Vagina (tissue), 2 donors: Measurements from ENCODE around the gene RAB11FIP4.

ENCODE experiments used
- CTCF ChIP-seq, 3 experiments: fragments of 450-650 bp in 2 of 3; fragments of 200-600 bp in 1 of 3; sonication (generic) in 1 of 3; IDR thresholded peaks; one replicate each; pipeline ENCODE4 v1.5.1; 2017 to 2019; ENCODE audit warnings: antibody characterized with exemption in 3 of 3, mild to moderate bottlenecking in 2 of 3, moderate library complexity in 2 of 3
- POLR2A ChIP-seq, 2 donors: fragments of 450-650 bp; IDR thresholded peaks; one replicate each; pipeline ENCODE4 v1.6.1; 2017; ENCODE audit warnings: antibody characterized with exemption in 2 of 2, mild to moderate bottlenecking in 2 of 2, moderate library complexity in 2 of 2
- POLR2AphosphoS5 ChIP-seq, 2 donors: sonication (generic); formaldehyde crosslinking; IDR thresholded peaks; one replicate each; pipeline ENCODE4 v1.9.0; 2017; ENCODE audit warnings: antibody characterized with exemption in 2 of 2, mild to moderate bottlenecking in 2 of 2, low read depth in 1 of 2; ENCODE audit not compliant: insufficient read depth in 1 of 2

GRCh38 chr17:31554930-31555329 is 163.5 kb downstream of the RAB11FIP4 start:
- no peak for TF ChIP-seq CTCF (IDR thresholded peaks at IDR 0.05)
- TF ChIP-seq POLR2A (IDR thresholded peaks at IDR 0.05) = no peak
- TF ChIP-seq POLR2AphosphoS5 (IDR thresholded peaks at IDR 0.05; ENCODE audit: insufficient read depth in 1 of 2, low read depth in 1 of 2) = no peak
